Measurements from ENCODE around the gene SLC15A3. TPM values are rescaled to one million over a fixed set of nuclear protein-coding genes. Genes with fewer than 3 reads are reported as not detected.
A peak's percentile ranks its signal among the peaks of the same experiment; 100 is the strongest.

Gene SLC15A3
- total RNA-seq, 4 donors from 2014 or later: 6.3 to 16.5 (median 8.9) TPM

DNA sequence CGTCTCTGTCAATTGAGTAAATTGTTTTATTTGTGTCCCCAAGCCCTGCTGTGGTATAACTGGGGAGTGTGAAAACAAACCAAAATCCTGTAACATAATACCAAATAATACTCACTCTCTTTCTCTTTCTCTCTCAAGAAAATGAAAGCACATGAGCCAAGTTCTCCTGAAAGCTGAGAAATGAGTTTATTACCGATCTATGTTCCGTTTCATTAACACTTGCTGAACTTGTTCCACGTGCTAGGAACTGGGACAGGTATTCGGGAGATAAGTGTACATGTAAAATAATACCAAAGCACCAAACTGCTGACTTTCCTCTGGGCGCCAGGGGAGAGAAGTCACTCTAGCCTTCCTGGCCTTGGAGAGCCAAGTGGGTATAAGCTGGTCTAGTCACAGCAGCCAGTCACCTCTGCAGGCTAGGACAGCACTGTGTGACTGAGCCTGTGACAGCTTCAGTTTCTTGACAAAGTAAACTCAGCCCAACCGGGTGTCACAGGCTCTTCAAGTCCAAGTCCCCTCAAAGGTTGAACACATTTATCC, 42.6 kb upstream of the SLC15A3 start:
- H3K4me3 ChIP-seq (replicated peaks in 1 of 3): no peak overlapping the region
- H3K9me3 ChIP-seq: no peaks in the 10 kb centered on the region
- peaks cover 15 to 22% of the 10 kb centered on the region in 2 donors for H3K4me1 ChIP-seq
- no peaks in the 10 kb centered on the region for H3K27me3 ChIP-seq
- DNase-seq: peak; percentile 48 to 75
- WGBS, 2 donors: 28 to 37% methylated on average over 7 of the region's 7 CpGs
- H3K36me3 ChIP-seq: no peaks in the 10 kb centered on the region
- TF ChIP-seq, protein P1, sequence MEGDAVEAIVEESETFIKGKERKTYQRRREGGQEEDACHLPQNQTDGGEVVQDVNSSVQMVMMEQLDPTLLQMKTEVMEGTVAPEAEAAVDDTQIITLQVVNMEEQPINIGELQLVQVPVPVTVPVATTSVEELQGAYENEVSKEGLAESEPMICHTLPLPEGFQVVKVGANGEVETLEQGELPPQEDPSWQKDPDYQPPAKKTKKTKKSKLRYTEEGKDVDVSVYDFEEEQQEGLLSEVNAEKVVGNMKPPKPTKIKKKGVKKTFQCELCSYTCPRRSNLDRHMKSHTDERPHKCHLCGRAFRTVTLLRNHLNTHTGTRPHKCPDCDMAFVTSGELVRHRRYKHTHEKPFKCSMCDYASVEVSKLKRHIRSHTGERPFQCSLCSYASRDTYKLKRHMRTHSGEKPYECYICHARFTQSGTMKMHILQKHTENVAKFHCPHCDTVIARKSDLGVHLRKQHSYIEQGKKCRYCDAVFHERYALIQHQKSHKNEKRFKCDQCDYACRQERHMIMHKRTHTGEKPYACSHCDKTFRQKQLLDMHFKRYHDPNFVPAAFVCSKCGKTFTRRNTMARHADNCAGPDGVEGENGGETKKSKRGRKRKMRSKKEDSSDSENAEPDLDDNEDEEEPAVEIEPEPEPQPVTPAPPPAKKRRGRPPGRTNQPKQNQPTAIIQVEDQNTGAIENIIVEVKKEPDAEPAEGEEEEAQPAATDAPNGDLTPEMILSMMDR (IDR thresholded peaks at IDR 0.05): peak in 1 of 6 experiments; percentile 11
- TF ChIP-seq POLR2A (IDR thresholded peaks at IDR 0.05): no peak
- intact Hi-C loops (cut with DNase I): no loop called here
- H3K27ac ChIP-seq: peak overlapping the region in 1 of 3 donors; percentile 40

DNA sequence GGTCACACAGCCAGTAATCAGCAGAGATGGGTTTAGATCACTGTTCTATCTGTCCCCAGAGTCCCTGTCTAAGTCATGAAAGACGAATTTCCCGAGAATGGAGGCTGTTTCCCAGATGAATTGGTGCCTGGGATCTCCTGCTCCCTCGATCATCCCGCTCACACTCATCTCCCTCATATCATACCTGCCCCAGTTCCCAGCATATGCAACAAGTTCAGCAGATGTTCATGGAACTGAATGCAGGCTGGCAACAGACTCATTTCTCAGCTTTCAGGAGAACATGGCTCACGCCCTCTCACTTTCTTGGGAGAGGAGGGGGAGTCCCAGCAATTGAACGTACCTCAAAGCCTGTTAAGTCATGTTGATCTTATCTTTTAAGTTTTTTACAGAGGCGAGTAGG, 41.6 kb upstream of the SLC15A3 start:
- TF ChIP-seq, protein P1 (IDR thresholded peaks at IDR 0.05): no peak
- no peak for TF ChIP-seq POLR2A (IDR thresholded peaks at IDR 0.05)
- H3K9me3 ChIP-seq: no peaks in the 10 kb centered on the region
- H3K27ac ChIP-seq: no peak overlapping the region
- no peak for DNase-seq
- intact Hi-C loops (cut with DNase I): no loop called here
- WGBS, 2 donors: 68 to 74% methylated on average over 7 of the region's 7 CpGs
- peaks cover 15 to 22% of the 10 kb centered on the region in 2 donors for H3K4me1 ChIP-seq
- no peaks in the 10 kb centered on the region for H3K27me3 ChIP-seq
- no peak overlapping the region for H3K4me3 ChIP-seq (replicated peaks in 1 of 3)
- H3K36me3 ChIP-seq: no peaks in the 10 kb centered on the region

DNA sequence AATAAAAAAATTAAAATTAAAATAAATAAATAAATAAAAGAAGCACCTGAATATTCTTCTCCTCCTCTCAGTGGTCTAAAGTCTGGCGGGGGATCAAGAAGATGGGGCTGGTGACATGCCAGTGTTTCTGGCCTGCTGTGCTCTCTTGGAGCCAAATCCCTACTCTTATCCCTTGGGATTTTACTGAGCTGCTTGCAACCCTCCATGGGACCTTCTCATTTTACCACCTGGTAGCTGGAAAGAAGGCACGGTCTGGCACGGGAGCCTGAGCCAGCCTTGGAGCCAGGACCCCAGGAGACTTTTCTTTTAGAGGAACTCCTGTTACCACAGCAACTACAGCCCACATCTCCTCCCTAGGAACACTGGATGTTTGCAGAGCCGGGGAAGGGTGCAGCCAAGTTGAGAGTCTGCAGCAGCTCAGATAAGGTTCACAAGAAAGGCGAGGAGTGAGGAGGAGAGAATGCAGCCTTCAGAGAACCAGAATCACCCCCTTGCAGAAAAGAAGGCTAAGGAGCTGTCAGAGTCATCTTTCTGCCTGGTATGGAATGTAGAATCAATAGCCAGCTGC, 41.0 kb upstream of the SLC15A3 start:
- H3K27ac ChIP-seq: no peak overlapping the region
- no peaks in the 10 kb centered on the region for H3K9me3 ChIP-seq
- H3K4me1 ChIP-seq: peaks cover 15 to 22% of the 10 kb centered on the region in 2 donors
- H3K27me3 ChIP-seq: no peaks in the 10 kb centered on the region
- intact Hi-C loops (cut with DNase I): no loop called here
- 48 to 53% methylated on average over 5 of the region's 5 CpGs for WGBS, 2 donors
- H3K4me3 ChIP-seq (replicated peaks in 1 of 3): no peak overlapping the region
- no peaks in the 10 kb centered on the region for H3K36me3 ChIP-seq
- no peak for DNase-seq
- TF ChIP-seq POLR2A (IDR thresholded peaks at IDR 0.05): no peak
- TF ChIP-seq, protein P1 (IDR thresholded peaks at IDR 0.05): no peak

DNA sequence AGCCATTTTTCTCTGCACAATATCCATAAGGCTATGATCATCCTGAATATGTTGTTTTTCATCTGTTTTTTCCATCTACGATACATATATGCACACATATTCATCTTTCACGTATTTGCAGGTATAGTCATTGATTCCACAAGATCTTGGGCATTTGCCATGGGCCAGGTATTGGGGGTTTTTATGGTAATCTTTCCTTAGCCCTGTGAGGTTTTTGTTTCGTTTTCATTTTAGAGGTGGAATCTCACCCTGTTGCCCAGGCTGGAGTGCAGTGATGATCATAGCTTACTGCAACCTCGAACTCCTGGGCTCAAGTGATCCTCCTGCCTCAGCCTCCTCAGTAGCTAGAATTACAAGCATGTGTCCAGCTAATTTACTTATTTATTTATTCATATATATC, 39.5 kb upstream of the SLC15A3 start:
- H3K4me1 ChIP-seq: peaks cover 14 to 21% of the 10 kb centered on the region in 2 donors
- H3K27ac ChIP-seq: no peak overlapping the region
- no peak for DNase-seq
- no peak for TF ChIP-seq POLR2A (IDR thresholded peaks at IDR 0.05)
- TF ChIP-seq, protein P1 (IDR thresholded peaks at IDR 0.05): no peak
- no peak overlapping the region for H3K4me3 ChIP-seq (replicated peaks in 1 of 3)
- no peaks in the 10 kb centered on the region for H3K9me3 ChIP-seq
- no peaks in the 10 kb centered on the region for H3K36me3 ChIP-seq
- 87 to 95% methylated on average over 4 of the region's 4 CpGs for WGBS, 2 donors
- no peaks in the 10 kb centered on the region for H3K27me3 ChIP-seq
- intact Hi-C loops (cut with DNase I): no loop called here

DNA sequence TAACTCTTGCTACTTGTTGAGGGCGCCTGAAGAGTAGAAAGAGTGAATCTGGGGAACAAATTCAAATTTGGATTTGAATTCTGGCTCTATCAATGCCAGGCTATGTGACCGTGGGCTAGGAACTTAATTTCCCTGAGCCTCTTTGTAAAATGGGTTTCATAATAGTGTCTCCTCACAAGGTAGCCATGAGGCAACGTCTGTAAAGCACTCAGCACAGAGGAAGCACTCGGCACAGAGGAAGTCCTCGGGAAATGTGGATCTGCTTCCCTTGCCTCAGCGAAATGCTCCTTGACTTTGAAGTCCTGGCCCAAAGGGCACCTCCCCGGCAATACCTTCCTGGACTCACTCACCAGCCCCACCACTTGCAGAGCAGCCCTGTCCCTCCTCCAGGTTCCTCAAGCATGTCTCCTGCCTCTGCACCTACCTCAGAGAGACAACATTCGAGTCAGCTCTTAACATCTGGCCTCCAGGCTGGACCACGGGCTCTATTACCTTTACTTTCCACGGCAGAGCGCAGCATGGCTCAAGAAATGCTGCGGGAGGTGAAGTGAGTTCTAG, 37.2 kb upstream of the SLC15A3 start:
- no peaks in the 10 kb centered on the region for H3K4me1 ChIP-seq
- H3K27ac ChIP-seq: no peak overlapping the region
- WGBS, 2 donors: 39 to 44% methylated on average over 12 of the region's 12 CpGs
- TF ChIP-seq POLR2A (IDR thresholded peaks at IDR 0.05): no peak
- TF ChIP-seq, protein P1 (IDR thresholded peaks at IDR 0.05): no peak
- H3K27me3 ChIP-seq: no peaks in the 10 kb centered on the region
- no peaks in the 10 kb centered on the region for H3K9me3 ChIP-seq
- DNase-seq: peak in 1 of 2 donors; percentile 20
- H3K4me3 ChIP-seq (replicated peaks in 1 of 3): no peak overlapping the region
- intact Hi-C loops (cut with DNase I): no loop called here
- H3K36me3 ChIP-seq: no peaks in the 10 kb centered on the region

All from thyroid gland (tissue), 4 donors.